CD4-positive, alpha-beta memory T cell (primary cell): ENCODE measurements around the gene CEP112. TPM values are rescaled to one million over a fixed set of nuclear protein-coding genes. Genes with fewer than 3 reads are reported as not detected.

Experiments used
- CTCF ChIA-PET: fragments of 350-600 bp; sonication (Branson Sonifier 250); formaldehyde crosslinking; loops from one replicate; lab custom pipeline; 2021; ENCODE audit warnings: inconsistent platforms; ENCODE audit not compliant: partially characterized antibody; lab: Charles Lee
- POLR2A ChIA-PET: fragments of 350-600 bp; sonication (Branson Sonifier 250); formaldehyde crosslinking; loops from one replicate; lab custom pipeline; 2021; ENCODE audit not compliant: partially characterized antibody; lab: Charles Lee
- DNase-seq, 5 donors: peaks; one replicate each; pipeline versions ENCODE4 v3.0.0 to v3.0.0-alpha.2; 2020 to 2022; ENCODE audit warnings: mixed read lengths in 1 of 5
- H3K27ac ChIP-seq: one replicate; pipeline ENCODE4 v1.7.0; 2013; ENCODE audit warnings: low read depth, low read length
- H3K27me3 ChIP-seq: 2 replicates; pipeline ENCODE4 v1.7.0; 2013; ENCODE audit warnings: mild to moderate bottlenecking, low read length, moderate library complexity; ENCODE audit not compliant: insufficient read depth
- H3K36me3 ChIP-seq: 2 replicates; pipeline ENCODE4 v1.7.0; 2013; ENCODE audit warnings: mild to moderate bottlenecking, low read length, moderate library complexity; ENCODE audit not compliant: insufficient read depth
- H3K4me1 ChIP-seq: 2 replicates; pipeline ENCODE4 v1.7.0; 2013; ENCODE audit warnings: mild to moderate bottlenecking, low read length, moderate library complexity; ENCODE audit not compliant: insufficient read depth
- H3K4me3 ChIP-seq, 2 donors: one replicate each; pipeline ENCODE4 v1.7.0; 2013; ENCODE audit warnings: low read length in 2 of 2, mild to moderate bottlenecking in 1 of 2
- H3K9me3 ChIP-seq, 2 donors: one replicate each; pipeline ENCODE4 v1.7.0; 2013; ENCODE audit warnings: low read length in 2 of 2, control low read depth in 1 of 2; ENCODE audit not compliant: control insufficient read depth in 1 of 2
- H3K27ac Mint-ChIP-seq, 7 donors: one replicate each; pipeline ENCODE4 v1.8.0; 2020 to 2021; ENCODE audit warnings: mixed read lengths in 7 of 7, mild to moderate bottlenecking in 6 of 7, inconsistent platforms in 3 of 7, moderate library complexity in 3 of 7
- H3K27me3 Mint-ChIP-seq, 2 donors: one replicate each; pipeline ENCODE4 v1.8.0; 2020 to 2021; ENCODE audit warnings: mixed read lengths in 2 of 2
- H3K36me3 Mint-ChIP-seq, 2 donors: one replicate each; pipeline ENCODE4 v1.8.0; 2020 to 2021; ENCODE audit warnings: mixed read lengths in 2 of 2, inconsistent platforms in 1 of 2, mild to moderate bottlenecking in 1 of 2
- H3K4me1 Mint-ChIP-seq, 4 donors: one replicate each; pipeline ENCODE4 v1.8.0; 2020 to 2021; ENCODE audit warnings: mixed read lengths in 4 of 4, mild to moderate bottlenecking in 1 of 4
- H3K4me3 Mint-ChIP-seq, 8 donors: one replicate each; pipeline ENCODE4 v1.8.0; 2020 to 2021; ENCODE audit warnings: mixed read lengths in 8 of 8, mild to moderate bottlenecking in 7 of 8, moderate library complexity in 6 of 8, inconsistent platforms in 3 of 8
- H3K9me3 Mint-ChIP-seq, 8 donors: one replicate each; pipeline ENCODE4 v1.8.0; 2020 to 2021; ENCODE audit warnings: mixed read lengths in 8 of 8, mild to moderate bottlenecking in 5 of 8, inconsistent platforms in 3 of 8, moderate library complexity in 1 of 8
- intact Hi-C: fragments of 100-400 bp; cut with micrococcal nuclease; formaldehyde crosslinking; loops from one replicate; pipeline ENCODE4 v1.15.1; 2023
- polyA plus RNA-seq, 2 donors: library from polyadenylated mRNA; unstranded; fragments of 300-500 nt; fragmentation: Illumina TruSeq; gene quantifications; one replicate each; pipeline ENCODE4 v1.2.3, GENCODE V29; 2021
- total RNA-seq, 2 experiments: library from RNA; stranded (reverse); gene quantifications; one replicate each; pipeline ENCODE4 v1.2.3, GENCODE V29; 2021

Gene CEP112
- total and polyA plus RNA-seq, 4 experiments from 2014 or later, result 0.34 to 3.9 (median 1.4) TPM

DNA sequence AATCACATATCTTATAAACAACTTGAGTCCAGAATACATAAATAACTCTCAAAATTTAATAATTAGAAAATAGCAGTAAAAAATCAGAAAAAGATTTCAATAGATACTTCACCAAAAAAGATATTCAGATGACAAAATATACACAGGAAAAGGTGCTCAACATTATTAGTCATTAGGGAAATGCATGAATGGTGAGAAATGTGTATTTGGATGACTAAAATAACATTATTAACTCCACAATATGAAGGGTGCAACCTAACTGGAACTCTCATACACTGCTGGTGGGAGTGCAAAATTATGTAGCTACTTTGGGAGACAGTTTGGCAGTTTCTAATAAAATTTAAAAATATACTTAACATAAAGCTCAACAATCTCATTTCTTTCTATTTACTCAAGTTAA is 368.2 kb downstream of the CEP112 start:
- H3K9me3 ChIP-seq, result no peaks in the 10 kb centered on the region
- Mint-ChIP-seq H3K4me3 (no peak overlapping the region), H3K27me3 (peaks cover 0 to 1% of the 10 kb centered on the region in 2 donors), H3K4me1 (peaks cover 0 to 2% (median 0%) of the 10 kb centered on the region in 4 donors), H3K27ac (no peak overlapping the region), H3K9me3 (peaks cover 1 to 5% (median 3%) of the 10 kb centered on the region in 8 donors), H3K36me3 (peaks cover 0 to 3% of the 10 kb centered on the region in 2 donors)
- no peak for DNase-seq
- H3K27me3 ChIP-seq, result no peaks in the 10 kb centered on the region
- POLR2A ChIA-PET, result no interaction called here
- intact Hi-C loops, result no loop called here
- H3K4me1 ChIP-seq, result no peaks in the 10 kb centered on the region
- no peaks in the 10 kb centered on the region for H3K36me3 ChIP-seq
- no peak overlapping the region for H3K27ac ChIP-seq
- CTCF ChIA-PET, result interaction anchor here (0.6 kb wide), 1 partner anchor 48 kb away, joined by 3 read pairs; no protein-coding TSS in a partner anchor
- no peak overlapping the region for H3K4me3 ChIP-seq

GRCh38 chr17:65820811-65821210 is 371.1 kb downstream of the CEP112 start:
- H3K27me3 ChIP-seq, result no peaks in the 10 kb centered on the region

GRCh38 chr17:65820306-65820705 is 371.6 kb downstream of the CEP112 start:
- H3K9me3 ChIP-seq, result no peaks in the 10 kb centered on the region
- no peaks in the 10 kb centered on the region for H3K9me3 Mint-ChIP-seq
- ChIA-PET CTCF (no interaction called here), POLR2A (no interaction called here)
- no peaks in the 10 kb centered on the region for H3K36me3 ChIP-seq
- no peaks in the 10 kb centered on the region for H3K27me3 ChIP-seq
- no peaks in the 10 kb centered on the region for H3K4me1 ChIP-seq
- no peak overlapping the region for H3K4me3 Mint-ChIP-seq
- H3K4me1 Mint-ChIP-seq, result no peaks in the 10 kb centered on the region
- H3K27me3 Mint-ChIP-seq, result peaks cover 1 to 2% of the 10 kb centered on the region in 2 donors
- no peaks in the 10 kb centered on the region for H3K36me3 Mint-ChIP-seq
- intact Hi-C loops, result no loop called here
- DNase-seq, result no peak
- no peak overlapping the region for H3K27ac ChIP-seq
- H3K4me3 ChIP-seq, result no peak overlapping the region
- H3K27ac Mint-ChIP-seq, result no peak overlapping the region

More at GRCh38 chr17:65820811-65821210, 371.1 kb downstream of the CEP112 start:
- no peak overlapping the region for H3K27ac ChIP-seq
- no peak overlapping the region for H3K4me3 Mint-ChIP-seq
- H3K27me3 Mint-ChIP-seq, result peaks cover 1 to 2% of the 10 kb centered on the region in 2 donors
- no peaks in the 10 kb centered on the region for H3K4me1 Mint-ChIP-seq
- ChIA-PET CTCF (no interaction called here), POLR2A (no interaction called here)
- H3K4me3 ChIP-seq, result no peak overlapping the region
- no peaks in the 10 kb centered on the region for H3K9me3 Mint-ChIP-seq
- DNase-seq, result no peak
- H3K9me3 ChIP-seq, result no peaks in the 10 kb centered on the region
- no peak overlapping the region for H3K27ac Mint-ChIP-seq
- intact Hi-C loops, result no loop called here
- no peaks in the 10 kb centered on the region for H3K36me3 Mint-ChIP-seq
- H3K4me1 ChIP-seq, result no peaks in the 10 kb centered on the region
- no peaks in the 10 kb centered on the region for H3K36me3 ChIP-seq

DNA sequence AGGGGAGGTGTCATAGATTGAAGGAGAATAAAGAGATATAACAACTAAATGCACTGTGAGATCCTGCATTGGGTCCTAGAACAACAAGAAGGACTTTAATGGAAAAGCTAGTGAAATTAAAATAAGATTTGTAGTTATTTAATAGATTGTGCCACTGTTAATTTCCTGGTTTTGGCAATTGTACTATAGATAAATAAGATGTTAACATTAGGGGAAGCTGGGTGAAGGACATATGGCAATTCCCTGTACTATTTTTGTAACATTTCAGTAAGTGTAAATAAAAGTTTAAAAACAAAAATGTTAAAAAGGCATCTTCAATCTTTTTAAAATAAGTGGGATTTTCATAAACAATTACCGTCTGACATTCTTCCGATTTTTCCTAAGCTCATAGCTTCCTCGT is 372.1 kb downstream of the CEP112 start:
- ChIA-PET CTCF (no interaction called here), POLR2A (no interaction called here)
- no peaks in the 10 kb centered on the region for H3K36me3 ChIP-seq

DNA sequence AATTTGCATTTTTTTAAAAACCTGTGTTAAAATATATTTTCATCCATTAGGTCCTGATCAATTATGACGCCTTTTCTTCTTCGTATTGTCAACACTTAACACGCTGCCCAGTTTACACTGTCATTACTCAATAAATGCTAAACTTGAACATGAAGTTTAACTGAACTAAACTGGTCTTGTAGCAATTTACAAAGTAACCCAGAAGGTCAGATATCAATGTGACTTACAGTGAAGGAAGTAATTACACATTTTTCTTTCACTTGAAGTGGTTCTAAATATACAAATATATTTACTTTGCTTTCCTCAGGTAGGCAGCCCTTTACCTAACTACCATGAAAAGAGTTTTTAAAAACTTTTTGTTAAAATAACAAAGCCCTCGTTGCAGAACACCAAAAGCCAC is 374.0 kb downstream of the CEP112 start:
- intact Hi-C loops, result no loop called here
- CTCF ChIA-PET, result no interaction called here

More for the DNA sequence above, 372.1 kb downstream of the CEP112 start:
- no peaks in the 10 kb centered on the region for H3K4me1 Mint-ChIP-seq
- H3K9me3 ChIP-seq, result no peaks in the 10 kb centered on the region
- no peak overlapping the region for H3K4me3 Mint-ChIP-seq
- no peaks in the 10 kb centered on the region for H3K36me3 Mint-ChIP-seq
- H3K4me1 ChIP-seq, result no peaks in the 10 kb centered on the region
- H3K4me3 ChIP-seq, result no peak overlapping the region
- H3K9me3 Mint-ChIP-seq, result no peaks in the 10 kb centered on the region
- no peak for DNase-seq
- H3K27ac Mint-ChIP-seq, result no peak overlapping the region
- intact Hi-C loops, result no loop called here
- H3K27me3 ChIP-seq, result no peaks in the 10 kb centered on the region
- no peak overlapping the region for H3K27ac ChIP-seq
- H3K27me3 Mint-ChIP-seq, result peaks cover 1 to 2% of the 10 kb centered on the region in 2 donors

GRCh38 chr17:65814418-65814817 is 377.5 kb downstream of the CEP112 start:
- Mint-ChIP-seq H3K27me3 (peaks cover 0 to 5% of the 10 kb centered on the region in 2 donors), H3K36me3 (peaks cover 0 to 3% of the 10 kb centered on the region in 2 donors), H3K9me3 (peaks cover 0 to 8% (median 3%) of the 10 kb centered on the region in 8 donors), H3K4me1 (no peaks in the 10 kb centered on the region), H3K27ac (no peak overlapping the region), H3K4me3 (no peak overlapping the region)
- Histone ChIP-seq H3K9me3 (no peaks in the 10 kb centered on the region), H3K36me3 (no peaks in the 10 kb centered on the region), H3K4me3 (no peak overlapping the region), H3K4me1 (no peaks in the 10 kb centered on the region), H3K27me3 (no peaks in the 10 kb centered on the region), H3K27ac (no peak overlapping the region)
- DNase-seq, result no peak
- ChIA-PET POLR2A (no interaction called here), CTCF (no interaction called here)
- intact Hi-C loops, result no loop called here

More for the DNA sequence above, 374.0 kb downstream of the CEP112 start:
- no peak for DNase-seq
- POLR2A ChIA-PET, result no interaction called here
- no peaks in the 10 kb centered on the region for H3K27me3 ChIP-seq
- H3K27ac ChIP-seq, result no peak overlapping the region
- no peak overlapping the region for H3K27ac Mint-ChIP-seq
- H3K4me3 ChIP-seq, result no peak overlapping the region
- H3K4me3 Mint-ChIP-seq, result no peak overlapping the region
- H3K36me3 ChIP-seq, result no peaks in the 10 kb centered on the region
- no peaks in the 10 kb centered on the region for H3K4me1 ChIP-seq
- no peaks in the 10 kb centered on the region for H3K9me3 ChIP-seq
- no peaks in the 10 kb centered on the region for H3K36me3 Mint-ChIP-seq
- H3K27me3 Mint-ChIP-seq, result peaks cover 1 to 2% of the 10 kb centered on the region in 2 donors
- H3K4me1 Mint-ChIP-seq, result no peaks in the 10 kb centered on the region
- no peaks in the 10 kb centered on the region for H3K9me3 Mint-ChIP-seq

DNA sequence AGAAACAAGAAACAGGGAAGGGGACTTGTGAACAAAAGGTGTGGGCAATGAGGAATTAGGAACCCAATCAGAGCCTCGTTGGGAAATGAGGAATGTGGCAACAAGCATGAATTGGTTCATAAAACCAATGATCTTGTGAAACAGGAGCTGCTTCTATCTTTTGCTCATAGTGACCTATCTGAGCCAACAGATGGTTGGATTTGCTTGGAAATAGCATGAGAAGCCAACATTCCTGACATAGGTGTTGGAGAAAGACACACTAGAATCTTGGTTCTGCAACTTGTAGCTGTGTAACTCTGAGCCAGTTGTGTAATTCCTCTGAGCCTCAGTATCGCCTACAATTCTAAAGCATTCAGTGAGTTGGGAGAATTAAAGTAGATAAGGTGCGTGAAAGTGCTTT is 378.6 kb downstream of the CEP112 start:
- ChIA-PET POLR2A (no interaction called here), CTCF (interaction anchor here (0.6 kb wide), 1 partner anchor 152 kb away, joined by 3 read pairs; no protein-coding TSS in a partner anchor)

More for the DNA sequence above, 378.6 kb downstream of the CEP112 start:
- Histone ChIP-seq H3K4me3 (no peak overlapping the region), H3K27me3 (no peaks in the 10 kb centered on the region), H3K9me3 (no peaks in the 10 kb centered on the region), H3K27ac (no peak overlapping the region), H3K4me1 (no peaks in the 10 kb centered on the region), H3K36me3 (no peaks in the 10 kb centered on the region)
- no peak for DNase-seq
- Mint-ChIP-seq H3K27ac (no peak overlapping the region), H3K27me3 (peaks cover 1 to 6% of the 10 kb centered on the region in 2 donors), H3K9me3 (peaks cover 0 to 16% (median 13%) of the 10 kb centered on the region in 8 donors), H3K4me3 (no peak overlapping the region), H3K36me3 (peaks cover 2 to 12% of the 10 kb centered on the region in 2 donors), H3K4me1 (no peaks in the 10 kb centered on the region)
- intact Hi-C loops, result no loop called here
